ENCODE data around the gene CDA. TPM values are rescaled to one million over a fixed set of nuclear protein-coding genes. Genes with fewer than 3 reads are reported as not detected.

CDA gene
- total and polyA plus RNA-seq, 10 of the 15 experiments (the other 5 are each of a cell fraction or from before 2014, with no cell fraction given): not detected

DNA sequence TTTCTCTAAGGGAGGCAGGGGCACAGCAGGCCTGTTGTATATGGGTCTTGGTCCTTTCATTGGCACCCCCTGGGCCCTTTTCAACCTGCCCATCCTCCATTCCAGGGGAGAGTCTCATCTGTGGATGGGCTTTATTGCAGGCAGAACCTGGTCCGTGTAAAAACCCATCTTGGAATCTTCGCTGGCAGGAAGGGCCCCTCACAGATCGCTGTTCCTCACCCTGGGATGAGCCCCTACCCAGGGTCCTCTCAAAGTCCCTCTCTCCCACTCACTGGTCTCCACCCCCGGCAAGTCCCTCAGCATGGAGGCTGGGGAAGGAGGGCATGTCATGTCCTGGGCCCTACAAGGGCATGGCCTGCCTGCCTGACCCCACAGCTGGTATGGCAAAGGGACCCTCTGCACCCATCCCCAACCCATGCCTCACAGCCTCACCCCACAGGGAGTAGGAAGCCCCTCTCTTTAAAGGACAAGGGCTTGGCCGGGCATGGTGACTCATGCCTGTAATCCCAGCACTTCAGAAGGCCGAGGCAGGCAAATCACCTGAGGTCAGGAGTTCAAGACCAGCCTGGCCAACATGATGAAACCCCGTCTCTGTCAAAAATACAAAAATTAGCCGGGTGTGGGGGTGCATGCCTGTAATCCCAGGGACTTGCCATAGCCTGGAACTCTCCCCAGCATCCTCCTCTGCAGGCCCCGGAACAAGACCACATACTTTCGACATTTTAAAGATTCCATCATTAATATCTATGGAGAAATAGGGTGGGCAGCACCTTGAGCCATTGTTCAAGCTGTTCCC lies 13.2 kb upstream of the CDA start:
- Histone ChIP-seq H3K27me3 (replicated peaks in 1 of 2; ENCODE audit: control insufficient read depth in 2 of 2, insufficient read depth in 2 of 2, low read length in 1 of 2) (no peaks in the 10 kb centered on the region), H3K9me3 (replicated peaks; ENCODE audit: control insufficient read depth, insufficient read depth, low read length) (no peaks in the 10 kb centered on the region; the same call in 2 of the 3 replicates), H4K20me1 (ENCODE audit: control insufficient read depth, insufficient read depth) (no peaks in the 10 kb centered on the region), H3K4me1 (ENCODE audit: control insufficient read depth, insufficient read depth, low read length) (no peaks in the 10 kb centered on the region), H3K4me2 (ENCODE audit: control insufficient read depth, insufficient read depth) (no peak overlapping the region), H3K27ac (ENCODE audit: control insufficient read depth, insufficient read depth) (no peak overlapping the region), H3K79me2 (ENCODE audit: control insufficient read depth, insufficient read depth, low read length) (no peaks in the 10 kb centered on the region), H3K36me3 (ENCODE audit: control insufficient read depth in 2 of 2, insufficient read depth in 2 of 2, low read length in 1 of 2) (no peaks in the 10 kb centered on the region), H3K4me3 (no peak overlapping the region), H2AFZ (ENCODE audit: control insufficient read depth, low read depth, low read length) (no peak overlapping the region), H3K9ac (ENCODE audit: control insufficient read depth, insufficient read depth, low read length) (no peak overlapping the region)
- ATAC-seq (no peak), FAIRE-seq (no peak), DNase-seq (ENCODE audit: low read depth, low spot score) (no peak)
- ChIA-PET CTCF (interaction anchor here (0.7 to 2.2 kb wide), 13 partner anchors 10 to 620 kb away, joined by 3 to 31 read pairs (median 4); partner anchors contain the start of gene PINK1), SMC1A (ENCODE audit: uncharacterized antibody, unreplicated experiment) (interaction anchor here (0.6 to 1.6 kb wide), 3 partner anchors 45 to 242 kb away, joined by 4 to 6 read pairs (median 4); no protein-coding TSS in a partner anchor), POLR2A (no interaction called here), RAD21 (ENCODE audit: unreplicated experiment) (interaction anchor here (1.0 to 1.1 kb wide), 2 partner anchors 58 to 620 kb away, joined by 3 to 4 read pairs; no protein-coding TSS in a partner anchor)
- in situ Hi-C loops (cut with MboI) (no loop called here), intact Hi-C loops (cut with micrococcal nuclease; ENCODE audit: unreplicated experiment) (loop anchor here (1.0 kb wide), 1 partner anchor 65 kb away; no protein-coding TSS in a partner anchor)
- no TSS peak for BruUV-seq (replicated peaks)
- WGBS (ENCODE audit: insufficient coverage, insufficient replicate concordance, low lambda C conversion rate, missing lambda C conversion rate): 20% methylated on average over 10 of the region's 10 CpGs
- TF ChIP-seq BHLHE40 (IDR thresholded peaks at IDR 0.05; ENCODE audit: borderline replicate concordance in 1 of 2, low read depth in 2 of 2, low read length in 1 of 2): no peak
- no peak for TF ChIP-seq NRF1 (conservative IDR thresholded peaks at IDR 0.05; ENCODE audit: low read depth, low read length)
- TF ChIP-seq, protein P1, sequence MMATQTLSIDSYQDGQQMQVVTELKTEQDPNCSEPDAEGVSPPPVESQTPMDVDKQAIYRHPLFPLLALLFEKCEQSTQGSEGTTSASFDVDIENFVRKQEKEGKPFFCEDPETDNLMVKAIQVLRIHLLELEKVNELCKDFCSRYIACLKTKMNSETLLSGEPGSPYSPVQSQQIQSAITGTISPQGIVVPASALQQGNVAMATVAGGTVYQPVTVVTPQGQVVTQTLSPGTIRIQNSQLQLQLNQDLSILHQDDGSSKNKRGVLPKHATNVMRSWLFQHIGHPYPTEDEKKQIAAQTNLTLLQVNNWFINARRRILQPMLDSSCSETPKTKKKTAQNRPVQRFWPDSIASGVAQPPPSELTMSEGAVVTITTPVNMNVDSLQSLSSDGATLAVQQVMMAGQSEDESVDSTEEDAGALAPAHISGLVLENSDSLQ (IDR thresholded peaks at IDR 0.05): no peak
- TF ChIP-seq SREBF1 (IDR thresholded peaks at IDR 0.05; ENCODE audit: low read length): no peak
- no peak for TF ChIP-seq KAT2A (conservative IDR thresholded peaks at IDR 0.05; ENCODE audit: control insufficient read depth, low read depth, low read length)
- no peak for TF ChIP-seq MEF2A (IDR thresholded peaks at IDR 0.05; ENCODE audit: insufficient read depth, low read depth, low read length)
- no peak for TF ChIP-seq RAD21 (IDR thresholded peaks at IDR 0.05; ENCODE audit: insufficient read depth, low read depth, low read length)
- TF ChIP-seq IKZF1 (conservative IDR thresholded peaks at IDR 0.05): no peak
- no peak for TF ChIP-seq SIN3A (IDR thresholded peaks at IDR 0.05; ENCODE audit: low read depth, low read length)
- TF ChIP-seq, protein P2, sequence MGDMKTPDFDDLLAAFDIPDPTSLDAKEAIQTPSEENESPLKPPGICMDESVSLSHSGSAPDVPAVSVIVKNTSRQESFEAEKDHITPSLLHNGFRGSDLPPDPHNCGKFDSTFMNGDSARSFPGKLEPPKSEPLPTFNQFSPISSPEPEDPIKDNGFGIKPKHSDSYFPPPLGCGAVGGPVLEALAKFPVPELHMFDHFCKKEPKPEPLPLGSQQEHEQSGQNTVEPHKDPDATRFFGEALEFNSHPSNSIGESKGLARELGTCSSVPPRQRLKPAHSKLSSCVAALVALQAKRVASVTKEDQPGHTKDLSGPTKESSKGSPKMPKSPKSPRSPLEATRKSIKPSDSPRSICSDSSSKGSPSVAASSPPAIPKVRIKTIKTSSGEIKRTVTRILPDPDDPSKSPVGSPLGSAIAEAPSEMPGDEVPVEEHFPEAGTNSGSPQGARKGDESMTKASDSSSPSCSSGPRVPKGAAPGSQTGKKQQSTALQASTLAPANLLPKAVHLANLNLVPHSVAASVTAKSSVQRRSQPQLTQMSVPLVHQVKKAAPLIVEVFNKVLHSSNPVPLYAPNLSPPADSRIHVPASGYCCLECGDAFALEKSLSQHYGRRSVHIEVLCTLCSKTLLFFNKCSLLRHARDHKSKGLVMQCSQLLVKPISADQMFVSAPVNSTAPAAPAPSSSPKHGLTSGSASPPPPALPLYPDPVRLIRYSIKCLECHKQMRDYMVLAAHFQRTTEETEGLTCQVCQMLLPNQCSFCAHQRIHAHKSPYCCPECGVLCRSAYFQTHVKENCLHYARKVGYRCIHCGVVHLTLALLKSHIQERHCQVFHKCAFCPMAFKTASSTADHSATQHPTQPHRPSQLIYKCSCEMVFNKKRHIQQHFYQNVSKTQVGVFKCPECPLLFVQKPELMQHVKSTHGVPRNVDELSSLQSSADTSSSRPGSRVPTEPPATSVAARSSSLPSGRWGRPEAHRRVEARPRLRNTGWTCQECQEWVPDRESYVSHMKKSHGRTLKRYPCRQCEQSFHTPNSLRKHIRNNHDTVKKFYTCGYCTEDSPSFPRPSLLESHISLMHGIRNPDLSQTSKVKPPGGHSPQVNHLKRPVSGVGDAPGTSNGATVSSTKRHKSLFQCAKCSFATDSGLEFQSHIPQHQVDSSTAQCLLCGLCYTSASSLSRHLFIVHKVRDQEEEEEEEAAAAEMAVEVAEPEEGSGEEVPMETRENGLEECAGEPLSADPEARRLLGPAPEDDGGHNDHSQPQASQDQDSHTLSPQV (IDR thresholded peaks at IDR 0.05): no peak
- TF ChIP-seq CHD1 (IDR thresholded peaks at IDR 0.05; ENCODE audit: low read depth, low read length): no peak
- no peak for TF ChIP-seq PML (IDR thresholded peaks at IDR 0.05; ENCODE audit: low read length)
- no peak for TF ChIP-seq STAT3 (IDR thresholded peaks at IDR 0.05; ENCODE audit: low read depth, low read length)
- TF ChIP-seq, protein P3, sequence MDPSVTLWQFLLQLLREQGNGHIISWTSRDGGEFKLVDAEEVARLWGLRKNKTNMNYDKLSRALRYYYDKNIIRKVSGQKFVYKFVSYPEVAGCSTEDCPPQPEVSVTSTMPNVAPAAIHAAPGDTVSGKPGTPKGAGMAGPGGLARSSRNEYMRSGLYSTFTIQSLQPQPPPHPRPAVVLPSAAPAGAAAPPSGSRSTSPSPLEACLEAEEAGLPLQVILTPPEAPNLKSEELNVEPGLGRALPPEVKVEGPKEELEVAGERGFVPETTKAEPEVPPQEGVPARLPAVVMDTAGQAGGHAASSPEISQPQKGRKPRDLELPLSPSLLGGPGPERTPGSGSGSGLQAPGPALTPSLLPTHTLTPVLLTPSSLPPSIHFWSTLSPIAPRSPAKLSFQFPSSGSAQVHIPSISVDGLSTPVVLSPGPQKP (IDR thresholded peaks at IDR 0.05; ENCODE audit: low read depth, low read length): no peak
- TF ChIP-seq, protein P4, sequence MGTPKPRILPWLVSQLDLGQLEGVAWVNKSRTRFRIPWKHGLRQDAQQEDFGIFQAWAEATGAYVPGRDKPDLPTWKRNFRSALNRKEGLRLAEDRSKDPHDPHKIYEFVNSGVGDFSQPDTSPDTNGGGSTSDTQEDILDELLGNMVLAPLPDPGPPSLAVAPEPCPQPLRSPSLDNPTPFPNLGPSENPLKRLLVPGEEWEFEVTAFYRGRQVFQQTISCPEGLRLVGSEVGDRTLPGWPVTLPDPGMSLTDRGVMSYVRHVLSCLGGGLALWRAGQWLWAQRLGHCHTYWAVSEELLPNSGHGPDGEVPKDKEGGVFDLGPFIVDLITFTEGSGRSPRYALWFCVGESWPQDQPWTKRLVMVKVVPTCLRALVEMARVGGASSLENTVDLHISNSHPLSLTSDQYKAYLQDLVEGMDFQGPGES (IDR thresholded peaks at IDR 0.05): no peak
